ENCODE results near the gene MLXIP. TPM values are rescaled to one million over a fixed set of nuclear protein-coding genes. Genes with fewer than 3 reads are reported as not detected.

Gene MLXIP
- polyA plus RNA-seq, 1 donor, result 30.7 TPM

DNA sequence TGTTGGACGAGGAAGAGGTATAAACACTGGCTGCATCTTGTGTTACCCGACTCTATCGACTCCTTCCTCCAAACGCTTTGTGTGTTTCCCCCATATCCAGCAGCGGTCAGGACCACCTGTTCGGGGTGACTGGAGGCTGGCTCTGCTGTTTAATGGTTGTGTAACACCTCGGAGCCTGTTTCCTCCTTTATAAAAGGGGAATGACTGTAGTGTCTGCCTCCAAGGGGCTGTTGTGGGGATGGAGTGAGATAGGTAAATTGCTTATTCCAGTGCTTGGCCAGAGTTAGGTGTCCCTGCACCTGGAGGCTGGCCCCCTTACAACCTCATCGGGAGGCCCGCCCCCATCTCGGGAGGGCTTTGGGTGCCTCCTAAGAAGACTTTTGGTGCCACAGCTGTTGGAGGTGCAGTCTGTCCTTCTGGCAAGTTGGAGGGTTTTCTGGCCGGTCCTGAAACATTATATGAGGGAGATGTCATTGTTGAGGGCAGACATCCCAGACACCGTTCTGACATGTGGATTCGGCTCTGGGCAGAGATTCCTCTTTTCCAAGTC lies 1.1 kb downstream of the MLXIP start:
- DNase-seq (ENCODE audit: low read depth), result no peak

DNA sequence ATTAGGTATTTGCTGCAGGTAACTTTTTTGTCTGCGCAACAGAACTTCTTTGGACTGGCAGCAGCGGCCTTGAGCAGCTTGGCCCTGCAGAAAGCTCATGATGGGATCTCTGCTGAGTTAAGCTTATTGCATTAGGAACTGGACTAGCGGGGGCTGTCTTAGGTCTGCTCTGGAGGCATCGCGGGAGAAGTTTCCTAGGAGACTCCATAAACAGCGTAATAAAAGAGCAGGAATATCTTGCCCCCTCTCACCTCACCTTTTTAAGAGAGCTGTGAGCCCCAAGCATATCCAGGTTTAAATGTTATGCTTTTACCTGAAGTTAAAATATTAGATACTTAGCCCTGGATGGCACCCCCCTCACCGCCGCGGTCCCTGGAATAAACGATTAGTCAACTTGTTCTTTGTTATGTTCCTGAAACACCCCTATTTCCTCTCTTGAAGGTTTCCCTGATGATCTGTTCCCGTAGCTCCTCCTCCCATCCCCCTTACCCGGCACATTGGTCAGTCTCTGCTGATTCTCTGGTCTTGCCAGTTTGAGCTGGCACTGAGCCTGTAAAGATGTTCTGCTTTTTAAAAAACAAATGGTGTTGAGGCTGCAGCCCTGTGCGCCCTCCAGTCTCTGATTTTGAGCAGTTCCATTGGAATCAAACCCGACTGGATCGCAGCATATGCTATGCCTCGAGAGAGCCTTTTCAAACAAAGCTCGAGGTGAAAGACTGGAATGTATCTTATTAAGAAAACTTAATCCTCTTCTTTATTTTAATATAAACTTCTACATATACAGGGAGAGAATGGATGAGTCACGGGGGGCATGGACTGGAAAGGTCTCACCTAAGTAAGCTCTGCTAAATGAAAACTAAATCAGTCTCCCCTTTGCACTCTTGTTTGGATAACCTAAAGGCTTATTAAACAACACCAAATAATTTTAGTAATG lies 1.9 kb downstream of the MLXIP start:
- DNase-seq (ENCODE audit: low read depth), result no peak

DNA sequence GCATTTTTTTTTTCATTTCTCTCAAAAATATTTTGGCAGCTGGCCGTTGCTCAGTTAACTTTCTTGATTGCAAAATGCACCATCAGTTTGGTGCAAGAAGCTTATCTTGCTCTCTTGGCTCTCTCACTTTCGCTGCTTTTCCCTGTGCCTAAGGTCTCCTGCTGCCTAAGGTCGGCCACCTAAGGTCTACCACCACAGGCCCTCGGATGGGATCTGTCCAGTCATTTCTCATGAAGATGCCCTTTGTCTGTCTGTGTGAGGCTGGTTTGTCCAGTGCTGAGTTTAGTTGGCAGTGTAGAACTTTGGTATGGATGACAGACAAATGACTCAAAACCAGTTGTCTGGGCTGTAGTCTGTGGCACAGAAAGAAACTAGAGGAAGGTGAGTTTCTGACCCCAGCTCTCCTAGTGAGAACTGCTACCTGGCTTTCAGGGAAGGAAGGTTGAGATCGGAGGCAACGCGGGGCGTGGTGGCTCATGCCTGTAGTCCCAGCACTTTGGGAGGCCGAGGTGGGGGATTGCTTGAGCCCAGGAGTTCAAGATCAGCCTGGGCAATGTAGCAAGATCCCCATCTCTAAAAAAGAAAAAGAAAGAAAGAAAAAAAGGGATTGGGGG lies 2.6 kb downstream of the MLXIP start:
- no peak for DNase-seq (ENCODE audit: low read depth)

DNA sequence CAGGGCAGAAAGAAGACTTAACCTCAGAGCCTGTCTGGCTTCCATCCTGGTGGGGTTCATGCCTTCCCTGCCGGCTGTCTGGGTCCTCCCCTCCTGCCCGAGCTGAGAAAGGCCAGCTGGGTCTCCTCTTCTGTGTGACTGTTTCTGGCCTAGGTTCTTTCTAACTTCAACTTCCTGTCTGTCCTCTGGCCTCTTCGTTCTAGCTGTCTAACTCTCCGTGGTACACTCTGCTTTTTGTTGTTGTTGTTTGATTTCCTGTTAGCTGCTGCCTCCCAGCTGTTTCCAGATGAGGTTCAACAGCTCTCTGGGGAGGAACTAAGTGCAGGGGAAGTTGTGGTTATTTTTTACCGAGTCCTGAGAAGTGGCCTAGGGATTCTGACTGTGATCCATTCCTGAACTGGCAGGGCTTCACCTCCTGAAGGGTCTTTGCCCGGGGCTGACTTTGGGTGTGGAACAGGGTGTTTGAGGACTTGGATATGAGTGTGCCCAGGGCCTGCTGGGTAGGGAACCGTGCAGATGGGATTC lies 3.2 kb downstream of the MLXIP start:
- DNase-seq (ENCODE audit: low read depth), result peak; percentile 47

DNA sequence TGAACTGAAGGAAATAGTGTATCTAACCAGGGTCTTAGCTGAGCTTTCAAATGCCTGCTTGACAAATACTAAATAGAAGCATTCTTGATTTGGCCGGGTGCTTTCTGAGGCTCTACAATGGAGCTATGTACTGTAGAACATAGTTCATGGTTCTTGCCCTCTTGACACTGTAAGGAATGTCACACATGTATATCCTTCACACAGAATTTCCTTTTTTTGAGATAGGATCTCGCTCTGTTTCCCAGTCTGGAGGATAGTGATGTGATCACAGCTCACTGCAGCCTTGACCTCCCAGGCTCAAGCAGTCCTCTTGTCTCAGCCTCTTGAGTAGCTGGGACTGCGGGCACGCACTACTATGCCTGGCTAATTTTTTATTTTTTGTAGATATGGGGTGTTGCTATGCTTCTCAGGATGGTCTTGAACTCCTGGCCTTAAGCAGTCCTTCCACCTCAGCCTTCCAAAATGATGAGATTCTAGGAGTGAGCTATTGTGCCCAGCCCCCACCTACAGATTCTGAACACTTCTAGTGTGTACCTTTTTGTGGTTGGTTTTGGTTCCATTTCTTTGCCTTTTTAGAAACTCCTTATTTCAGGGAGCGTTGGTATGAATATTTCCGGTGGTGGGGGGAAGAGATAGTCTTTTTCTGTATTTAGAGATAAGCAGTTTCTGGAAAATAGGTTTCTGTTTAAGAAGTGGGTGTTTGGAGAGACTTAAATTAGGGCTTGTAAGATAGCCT lies 4.2 kb downstream of the MLXIP start:
- DNase-seq (ENCODE audit: low read depth), result no peak

DNA sequence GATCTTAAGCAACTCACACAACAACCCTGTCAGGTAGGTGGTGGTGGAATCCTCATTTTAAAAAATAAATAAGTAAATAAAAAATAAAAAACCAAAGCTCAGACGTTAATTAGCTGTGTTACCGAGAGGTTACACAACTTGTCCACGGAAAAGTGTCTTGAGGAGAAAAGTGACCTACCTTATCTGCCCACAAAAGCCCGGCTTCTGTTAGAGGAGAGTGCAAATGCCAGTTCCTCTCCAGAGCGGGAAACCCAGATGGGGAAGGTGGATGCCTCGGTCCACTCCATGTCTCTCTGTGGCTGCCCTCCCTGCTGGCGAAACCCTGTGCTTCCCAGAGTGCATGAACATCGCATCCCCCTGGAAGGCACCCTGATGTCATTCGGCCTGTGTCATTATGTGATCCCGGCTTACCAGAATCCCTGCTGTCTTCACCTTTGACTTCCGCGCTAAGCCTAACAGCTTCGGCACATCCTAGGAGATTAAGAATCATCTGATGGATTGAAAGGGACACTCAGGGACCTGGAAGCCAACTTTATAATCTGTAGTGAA lies 6.4 kb downstream of the MLXIP start:
- no peak for DNase-seq (ENCODE audit: low read depth)

DNA sequence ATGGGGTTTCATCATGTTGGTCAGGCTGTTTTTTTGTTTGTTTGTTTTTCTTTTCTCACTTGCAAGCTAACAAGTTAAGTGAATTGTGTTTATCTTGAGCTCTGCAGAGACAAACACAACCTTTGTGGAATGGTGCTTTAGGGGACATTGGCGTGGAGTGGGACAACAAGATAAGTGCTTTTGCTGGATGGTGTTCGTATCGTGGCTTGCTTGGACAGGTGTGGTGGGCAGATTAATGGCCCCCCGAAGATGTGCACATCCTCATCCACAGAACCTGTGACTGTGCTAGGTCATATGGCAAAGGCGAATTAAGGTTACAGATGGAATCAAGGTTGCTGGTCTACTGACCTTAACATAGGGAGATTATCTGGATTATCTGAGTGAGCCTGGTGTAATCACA lies 7.0 kb downstream of the MLXIP start:
- no peak for DNase-seq (ENCODE audit: low read depth)

DNA sequence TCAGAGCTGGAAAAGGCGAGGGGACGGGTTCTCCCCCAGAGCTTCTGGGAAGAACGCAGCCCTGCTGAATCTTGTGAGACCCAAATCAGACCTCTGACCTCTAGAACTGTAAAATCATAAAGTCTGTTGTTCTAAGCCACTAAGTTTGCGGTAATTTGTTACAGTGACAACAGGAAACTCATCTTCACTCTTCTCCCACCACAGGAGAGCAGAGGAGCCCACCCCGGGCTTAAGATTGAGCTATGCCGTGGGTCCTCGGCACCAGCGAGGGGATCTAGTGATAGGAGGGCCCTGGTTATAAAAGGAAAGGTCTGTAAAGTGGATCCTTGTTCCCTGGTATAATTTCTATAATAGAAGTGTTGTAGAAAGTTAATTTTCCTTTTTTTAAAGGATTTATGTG lies 7.6 kb downstream of the MLXIP start:
- no peak for DNase-seq (ENCODE audit: low read depth)

DNA sequence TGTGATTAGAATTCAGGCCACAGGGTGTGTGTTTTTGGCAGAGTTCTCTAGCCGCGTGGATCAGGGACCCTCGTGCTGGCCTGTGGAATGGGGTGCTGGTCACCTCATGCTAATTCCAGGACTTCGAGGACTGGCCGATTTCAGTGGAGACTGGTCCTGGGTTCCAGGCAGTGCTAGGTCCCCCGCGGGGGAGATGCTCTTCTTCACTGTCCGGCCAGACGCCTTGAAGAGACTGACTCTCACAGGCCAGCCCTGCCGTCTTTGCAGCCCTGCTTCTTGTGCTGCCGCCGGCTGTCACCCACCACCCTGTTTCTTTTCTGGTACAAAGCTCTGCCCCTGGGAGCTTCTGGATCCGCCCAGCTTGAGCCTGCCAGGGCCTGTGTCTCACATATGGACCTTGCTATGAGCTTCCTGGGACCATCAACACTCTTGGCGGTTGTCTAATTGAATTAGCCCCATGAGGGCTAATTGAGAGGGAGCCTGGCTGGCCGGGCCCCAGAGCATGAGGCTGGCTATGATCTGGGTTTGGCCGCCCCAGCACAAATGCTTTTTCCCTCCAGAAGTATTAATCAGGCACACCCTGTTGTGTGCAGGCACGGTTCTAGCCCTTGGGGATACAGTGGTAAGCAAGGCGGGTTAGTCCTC lies 8.2 kb downstream of the MLXIP start:
- DNase-seq (ENCODE audit: low read depth), result no peak

DNA sequence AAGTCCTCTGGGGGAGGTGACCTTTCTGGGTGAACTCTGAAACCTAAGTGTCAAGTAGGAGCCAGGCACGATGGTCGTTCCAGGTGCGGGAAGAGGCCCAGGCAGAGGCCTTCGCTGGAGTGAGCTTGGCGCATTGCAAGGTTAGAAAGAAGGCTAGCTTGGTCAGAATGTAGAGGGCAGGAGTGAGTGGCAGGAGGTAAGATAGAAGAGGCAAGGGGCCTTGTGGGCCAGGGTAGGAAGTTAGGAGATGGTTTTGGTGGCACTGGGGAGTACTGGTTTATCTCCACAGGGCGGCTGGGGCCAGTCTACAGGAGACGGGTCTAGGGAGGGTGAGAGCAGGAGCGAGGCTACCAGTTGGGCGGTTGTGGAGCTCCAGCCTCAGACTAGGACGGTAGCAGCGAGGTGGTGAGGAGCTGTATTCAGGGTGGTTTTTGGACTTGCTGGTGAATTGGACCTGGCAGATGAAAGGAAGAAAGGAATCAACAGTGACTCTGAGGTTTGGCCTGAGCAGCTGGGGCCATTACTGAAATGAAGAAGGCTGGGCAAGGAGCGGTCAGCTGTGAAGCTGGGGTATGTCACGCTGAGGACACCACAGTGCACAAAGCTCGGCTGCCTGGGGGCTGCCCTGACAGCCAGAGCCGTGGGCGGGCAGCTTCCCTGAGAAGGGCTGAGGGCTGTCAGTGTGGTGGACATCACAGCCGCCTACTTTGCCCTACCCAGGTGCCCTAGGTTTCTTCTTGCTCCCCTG lies 9.0 kb downstream of the MLXIP start:
- no peak for DNase-seq (ENCODE audit: low read depth)

DNA sequence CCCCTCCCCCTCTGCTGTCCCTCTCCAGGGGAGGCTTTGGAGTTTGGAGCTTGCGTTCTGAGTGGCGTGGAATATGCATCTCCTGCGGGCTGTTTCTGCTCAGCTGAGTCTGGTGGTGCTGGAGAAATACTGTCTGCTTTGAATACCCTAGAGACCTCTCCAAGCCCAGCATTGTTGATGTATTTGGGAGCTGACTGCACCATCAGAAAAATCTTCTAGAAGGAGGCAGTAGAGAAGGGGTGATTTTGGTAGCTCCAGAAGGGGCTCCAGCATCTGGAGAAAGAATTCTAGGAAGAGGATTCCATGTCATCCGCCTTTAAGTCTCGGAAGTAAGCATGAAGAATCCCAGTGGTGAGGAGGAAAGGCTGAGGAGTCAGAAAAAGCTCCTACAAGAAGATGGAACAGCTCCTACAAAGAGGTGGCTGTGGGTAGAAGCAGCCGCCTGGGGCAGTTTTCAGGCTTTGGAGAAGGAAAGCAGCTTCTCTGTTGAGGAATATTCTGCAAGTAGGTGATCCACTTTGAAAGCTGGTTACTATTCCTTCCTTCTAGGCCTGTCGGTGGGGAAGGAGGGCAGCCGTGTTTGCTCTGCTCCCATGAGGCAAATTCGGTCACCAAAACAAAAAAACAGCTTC lies 9.7 kb downstream of the MLXIP start:
- DNase-seq (ENCODE audit: low read depth), result no peak

DNA sequence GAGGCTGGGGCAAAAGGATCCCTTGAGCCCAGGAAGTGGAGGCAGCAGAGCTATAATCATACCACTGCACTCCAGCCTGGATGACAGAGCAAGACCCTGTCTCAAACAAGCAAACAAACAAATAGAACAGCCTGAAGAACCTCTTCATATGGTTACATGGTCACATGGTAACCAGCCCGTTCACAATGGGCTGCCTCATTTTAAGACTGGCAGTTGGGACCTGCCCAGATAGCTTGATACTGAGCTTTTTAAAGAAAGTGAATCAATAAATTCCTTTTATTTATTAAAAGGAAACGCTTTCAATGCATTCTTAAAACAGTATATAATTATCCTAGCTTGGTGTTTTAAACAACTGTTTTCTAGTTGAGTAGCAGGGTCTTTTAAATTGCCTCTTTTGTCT lies 10.5 kb downstream of the MLXIP start:
- no peak for DNase-seq (ENCODE audit: low read depth)

DNA sequence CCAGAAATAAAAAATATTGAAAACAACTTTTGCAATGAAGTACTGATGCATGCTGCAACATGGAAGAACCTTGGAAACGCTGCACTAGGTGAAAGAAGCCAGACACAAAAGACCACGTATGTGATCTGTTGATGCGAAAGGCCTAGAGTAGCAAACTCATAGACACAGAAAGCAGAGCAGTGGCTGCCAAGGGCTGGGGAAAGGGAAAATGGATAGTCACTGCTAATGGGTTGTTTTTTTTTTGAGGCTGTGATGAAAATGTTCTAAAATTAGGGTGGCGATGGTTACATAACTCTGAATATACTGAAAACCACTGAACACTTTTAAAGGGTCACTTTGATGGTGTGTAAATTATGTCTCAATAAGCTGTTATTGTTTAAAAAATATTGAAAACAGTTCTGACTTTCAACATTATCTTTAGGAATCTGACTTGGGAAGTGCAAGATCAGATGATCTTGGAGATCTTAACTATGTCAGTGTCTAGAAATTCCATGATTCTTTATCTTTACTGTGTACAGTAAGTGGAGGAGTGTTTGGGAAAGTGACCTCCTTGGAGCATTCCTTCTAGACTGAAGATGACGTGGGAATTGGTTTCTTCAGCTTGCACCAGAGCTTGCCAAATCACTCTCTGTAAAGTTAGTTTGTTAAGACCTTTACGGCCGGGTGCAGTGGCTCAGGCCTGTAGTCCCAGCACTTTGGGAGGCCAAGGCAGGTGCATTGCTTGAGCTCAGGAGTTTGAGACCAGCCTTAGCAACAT lies 12.4 kb downstream of the MLXIP start:
- no peak for DNase-seq (ENCODE audit: low read depth)

DNA sequence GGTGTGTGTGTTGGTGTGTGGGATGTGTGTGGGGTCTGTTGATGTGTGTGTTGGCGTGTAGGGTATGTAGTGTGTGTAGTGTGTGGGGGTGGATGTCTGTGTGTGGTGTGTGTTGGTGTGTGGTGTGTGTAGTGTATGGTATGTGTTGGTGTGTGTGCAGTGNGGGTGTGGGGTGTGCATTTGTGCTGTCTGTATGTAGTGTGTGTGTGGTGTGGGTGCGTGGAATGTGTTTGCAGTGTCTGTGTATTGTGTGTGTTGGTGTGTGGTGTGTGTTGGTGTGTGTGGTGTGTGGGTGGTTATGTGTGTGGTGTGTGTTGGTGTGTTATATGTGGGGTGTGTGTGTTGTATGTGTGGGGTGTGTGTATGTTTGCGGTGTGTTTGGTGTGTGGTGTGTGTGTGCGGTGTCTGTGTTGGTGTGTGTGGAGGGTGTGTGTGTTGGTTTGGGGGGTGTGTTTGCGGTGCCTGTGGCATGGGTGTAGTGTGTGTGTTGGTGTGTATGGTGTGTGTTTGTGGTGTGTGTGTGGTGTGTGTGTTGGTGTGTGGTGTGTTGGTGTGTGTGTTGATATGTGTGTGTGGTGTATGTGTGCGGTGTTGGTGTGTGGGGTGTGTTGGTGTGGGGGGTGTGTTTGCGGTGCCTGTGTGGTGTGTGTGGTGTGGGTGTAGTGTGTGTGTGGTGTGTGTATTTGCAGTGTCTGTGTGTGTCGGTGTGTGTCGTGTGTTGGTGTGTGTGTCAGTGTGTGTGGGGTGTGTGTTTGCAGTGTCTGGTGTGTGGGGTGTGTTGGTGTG lies 14.7 kb downstream of the MLXIP start:
- no peak for DNase-seq (ENCODE audit: low read depth)

DNA sequence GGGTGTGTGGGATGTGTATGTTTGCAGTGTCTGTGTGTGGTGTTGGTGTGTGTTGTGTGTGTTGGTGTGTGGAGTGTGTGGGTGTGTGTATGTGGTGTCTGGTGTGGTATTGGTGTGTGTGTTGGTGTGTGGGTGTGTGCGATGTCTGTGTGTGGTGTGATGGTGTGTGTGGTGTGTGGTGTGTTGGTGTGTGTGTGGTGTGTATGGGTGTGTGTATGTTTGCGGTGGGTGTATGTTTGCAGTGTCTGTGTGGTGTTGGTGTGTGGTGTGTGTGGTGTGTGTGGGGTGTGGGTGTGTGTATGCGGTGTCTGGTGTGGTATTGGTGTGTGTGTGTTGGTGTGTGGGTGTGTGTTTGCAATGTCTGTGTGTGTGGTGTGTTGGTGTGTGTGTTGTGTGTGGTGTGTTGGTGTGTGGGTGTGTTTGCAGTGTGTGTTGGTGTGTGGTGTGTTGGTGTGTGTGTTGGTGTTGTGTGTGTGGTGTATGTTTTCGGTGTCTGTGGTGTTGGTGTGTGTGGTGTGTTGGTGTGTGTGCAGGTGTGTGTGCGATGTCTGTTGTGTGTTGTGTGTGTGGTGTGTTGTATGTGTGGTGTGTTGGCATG lies 15.7 kb downstream of the MLXIP start:
- DNase-seq (ENCODE audit: low read depth), result no peak

DNA sequence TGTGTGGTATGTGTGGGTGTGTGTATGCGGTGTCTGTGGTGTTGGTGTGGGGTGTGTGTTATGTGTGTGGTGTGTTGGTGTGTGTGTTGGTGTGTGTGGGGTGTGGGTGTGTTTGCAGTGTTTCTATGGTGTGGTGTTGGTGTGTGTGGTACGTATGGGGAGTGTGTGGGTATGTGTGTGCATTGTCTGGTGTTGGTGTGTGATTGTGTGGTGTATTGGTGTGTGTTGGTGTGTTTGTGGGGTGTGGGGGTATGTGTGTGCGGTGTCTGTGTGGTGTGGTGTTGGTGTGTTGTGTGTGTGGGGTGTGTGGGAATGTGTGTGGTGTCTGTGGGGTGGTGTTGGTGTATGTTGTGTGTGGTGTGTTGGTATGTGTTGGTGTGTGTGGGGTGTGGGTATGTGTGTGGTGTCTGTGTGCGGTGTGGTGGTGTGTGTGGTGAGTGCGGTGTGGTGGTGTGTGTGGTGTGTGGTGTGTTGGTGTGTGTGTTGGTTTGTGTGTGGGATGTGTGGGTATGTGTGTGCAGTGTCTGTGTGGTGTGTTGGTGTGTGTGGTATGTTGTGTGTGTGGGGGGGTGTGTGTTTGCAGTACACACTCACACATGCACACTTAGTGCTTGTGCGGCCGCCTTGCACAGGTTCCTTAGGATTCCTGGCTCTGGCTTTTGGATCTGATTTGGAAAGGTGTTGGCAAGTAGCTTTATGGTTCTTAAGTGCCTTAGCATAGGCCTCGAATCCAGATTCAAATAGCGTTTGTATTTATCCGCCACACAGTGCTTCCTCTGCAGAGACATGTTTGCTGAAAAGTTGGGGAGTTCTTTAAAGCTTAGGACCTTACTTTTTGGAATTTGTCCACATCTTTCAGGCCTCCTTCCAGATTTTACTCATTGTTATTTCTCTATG lies 16.4 kb downstream of the MLXIP start:
- DNase-seq (ENCODE audit: low read depth), result peak; percentile 49

DNA sequence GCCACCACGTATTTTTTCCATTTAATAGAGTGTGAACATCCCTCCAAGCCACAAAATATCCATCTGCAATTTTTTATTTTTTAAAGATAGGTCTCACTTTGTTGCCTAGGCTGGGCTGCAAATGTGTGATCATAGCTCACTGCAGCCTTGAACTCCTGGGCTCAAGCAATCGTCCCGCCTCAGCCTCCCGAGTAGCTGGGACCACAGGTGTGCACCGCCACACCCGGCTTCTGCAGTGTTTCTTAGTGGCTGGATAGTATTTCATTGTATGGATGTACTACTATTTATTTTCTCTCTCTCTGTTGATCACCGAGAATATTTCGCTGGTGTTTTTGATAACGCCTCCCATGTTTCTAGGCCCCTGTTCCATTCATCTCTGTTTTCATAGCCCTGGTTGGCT lies 17.5 kb downstream of the MLXIP start:
- DNase-seq (ENCODE audit: low read depth), result no peak
